Stimulated activated CD8-positive, alpha-beta memory T cell treated with anti-CD3 and anti-CD28 coated beads, Interleukin-4, amount 100 ng/mL, for 24 hours (primary cell): ENCODE results near the gene MARK3.
A peak's percentile ranks its signal among the peaks of the same experiment; 100 is the strongest.
"Not testable (repeated sequence)": the region's sequence is repeated elsewhere in the genome, so short reads cannot be mapped to it uniquely, and the experiment has no call there.

Experiments
- DNase-seq: peaks from one replicate; pipeline ENCODE4 v3.0.0-alpha.2; 2020; ENCODE audit warnings: low read depth

MARK3 gene

GRCh38 chr14:103492156-103492925 lies 107.1 kb downstream of the MARK3 start:
- DNase-seq, result no peak

DNA sequence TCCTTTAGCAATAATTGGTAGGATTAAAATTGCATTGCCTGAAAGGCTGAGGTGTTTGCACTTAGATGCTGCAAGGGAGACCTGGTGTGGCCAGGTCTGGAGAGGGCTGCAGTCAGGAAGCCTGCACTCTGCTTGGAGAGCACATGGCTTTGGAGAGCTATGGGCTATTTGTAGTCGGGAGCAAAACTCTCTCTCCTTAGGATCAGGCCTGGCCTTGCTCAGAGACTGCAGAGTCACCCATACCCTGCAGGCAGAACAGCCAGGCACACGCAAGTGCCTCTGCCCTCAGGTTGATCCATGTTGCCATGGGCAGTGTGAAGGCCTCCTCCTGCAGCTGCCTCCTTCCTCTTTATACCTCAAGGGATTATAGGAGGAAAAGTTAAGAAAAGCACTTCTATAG lies 110.6 kb downstream of the MARK3 start:
- no peak for DNase-seq

GRCh38 chr14:103496776-103497175 lies 111.6 kb downstream of the MARK3 start:
- no peak for DNase-seq

DNA sequence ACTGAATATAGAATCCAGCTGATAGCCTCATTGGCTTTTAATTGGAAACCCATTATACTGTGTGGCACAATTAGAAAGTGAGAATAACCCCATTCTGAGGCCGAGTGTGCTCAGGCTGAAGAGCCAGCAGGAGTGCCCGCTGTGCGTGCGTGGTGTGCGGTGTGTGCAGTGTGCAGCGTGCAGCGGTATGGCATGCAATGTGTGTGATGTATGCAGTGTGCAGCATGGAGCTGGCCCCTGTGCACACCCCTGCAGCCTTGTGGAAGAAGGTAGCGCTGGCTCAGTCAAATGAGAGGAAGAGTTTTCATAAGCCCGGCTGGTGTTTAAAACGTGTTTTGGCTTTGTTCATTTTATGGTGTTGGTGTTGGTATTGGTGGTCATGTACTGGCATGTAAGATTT lies 114.5 kb downstream of the MARK3 start:
- no peak for DNase-seq

- peak; percentile 71 for DNase-seq
Measured at GRCh38 chr14:103500148-103500990, 115.2 kb downstream of the MARK3 start.

DNA sequence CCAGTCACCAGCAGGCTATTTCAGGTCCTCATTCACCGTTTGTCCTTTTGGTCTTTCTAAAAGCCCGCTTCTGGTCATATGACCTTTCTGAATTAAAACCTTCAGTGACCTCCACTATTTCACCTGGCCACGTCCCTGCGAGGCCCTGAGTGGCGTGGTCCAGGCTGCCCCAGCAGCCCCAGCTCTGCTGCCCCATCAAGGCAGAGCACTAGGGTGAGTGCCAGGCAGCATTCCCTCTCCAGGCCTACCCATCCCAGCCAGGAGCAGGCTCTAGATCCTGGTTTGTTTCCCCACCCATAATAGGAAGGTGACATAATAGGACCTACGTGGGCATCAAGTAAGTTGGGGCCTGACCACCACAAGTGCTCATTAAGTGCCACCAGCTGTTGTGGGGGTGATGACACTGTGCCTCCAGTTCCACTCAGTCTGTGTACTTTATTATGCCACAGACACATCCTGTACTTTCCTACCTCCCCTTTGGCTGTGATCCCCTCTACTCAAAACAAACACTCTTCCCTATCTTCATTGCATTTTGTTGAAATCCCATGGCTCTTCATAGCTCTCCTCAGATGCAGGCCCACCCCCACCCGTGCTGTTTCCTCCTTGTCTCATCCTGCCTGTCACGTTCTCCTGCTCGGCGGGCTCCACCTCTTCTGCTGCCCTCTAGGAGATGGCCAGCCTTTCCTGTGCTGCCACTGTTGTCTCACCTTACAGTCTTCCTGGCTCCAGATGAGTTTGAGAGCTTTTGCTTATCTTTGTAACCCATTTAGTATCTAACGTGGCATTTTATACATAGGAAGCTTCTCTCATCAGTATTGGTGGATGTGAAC lies 116.0 kb downstream of the MARK3 start:
- no peak for DNase-seq

DNA sequence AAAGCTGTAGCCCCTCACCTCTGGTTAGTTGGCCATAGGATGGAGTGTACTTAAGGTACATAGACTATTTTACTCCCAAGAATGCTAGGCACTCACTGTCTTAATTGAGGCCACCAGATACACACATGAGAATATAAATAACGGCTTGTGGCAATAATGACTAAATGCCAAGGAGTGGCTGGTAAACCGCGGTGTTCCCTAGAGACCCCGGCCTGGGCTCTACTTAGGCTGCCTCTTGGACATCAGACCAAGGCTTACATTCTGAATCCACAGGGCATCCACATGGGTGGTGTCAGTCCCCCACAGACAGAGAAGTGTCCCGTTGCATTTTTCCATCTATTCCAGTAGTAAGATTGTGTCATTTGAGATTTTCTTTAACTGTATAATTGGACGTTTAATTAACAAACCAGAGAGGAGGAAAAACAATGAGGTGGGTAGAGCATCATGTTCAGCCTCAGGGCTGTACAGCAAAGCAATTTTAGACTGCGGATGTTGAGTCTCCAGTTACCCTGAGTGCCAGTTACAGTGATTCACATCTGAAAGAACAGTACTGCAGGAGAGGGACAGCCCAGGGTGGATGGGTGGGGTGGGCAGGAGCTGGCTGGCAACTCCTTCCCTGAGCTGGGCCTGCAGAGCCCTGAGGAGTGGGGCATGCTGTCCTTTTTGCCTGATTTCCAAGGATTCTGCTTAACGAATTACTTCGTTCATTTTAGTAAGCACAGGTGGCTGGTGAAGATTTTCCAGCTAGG lies 116.9 kb downstream of the MARK3 start:
- no peak for DNase-seq

DNA sequence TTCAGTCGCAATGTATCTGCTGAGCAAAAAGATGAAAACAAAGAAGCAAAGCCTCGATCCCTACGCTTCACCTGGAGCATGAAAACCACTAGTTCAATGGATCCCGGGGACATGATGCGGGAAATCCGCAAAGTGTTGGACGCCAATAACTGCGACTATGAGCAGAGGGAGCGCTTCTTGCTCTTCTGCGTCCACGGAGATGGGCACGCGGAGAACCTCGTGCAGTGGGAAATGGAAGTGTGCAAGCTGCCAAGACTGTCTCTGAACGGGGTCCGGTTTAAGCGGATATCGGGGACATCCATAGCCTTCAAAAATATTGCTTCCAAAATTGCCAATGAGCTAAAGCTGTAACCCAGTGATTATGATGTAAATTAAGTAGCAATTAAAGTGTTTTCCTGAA lies 117.7 kb downstream of the MARK3 start:
- no peak for DNase-seq

DNA sequence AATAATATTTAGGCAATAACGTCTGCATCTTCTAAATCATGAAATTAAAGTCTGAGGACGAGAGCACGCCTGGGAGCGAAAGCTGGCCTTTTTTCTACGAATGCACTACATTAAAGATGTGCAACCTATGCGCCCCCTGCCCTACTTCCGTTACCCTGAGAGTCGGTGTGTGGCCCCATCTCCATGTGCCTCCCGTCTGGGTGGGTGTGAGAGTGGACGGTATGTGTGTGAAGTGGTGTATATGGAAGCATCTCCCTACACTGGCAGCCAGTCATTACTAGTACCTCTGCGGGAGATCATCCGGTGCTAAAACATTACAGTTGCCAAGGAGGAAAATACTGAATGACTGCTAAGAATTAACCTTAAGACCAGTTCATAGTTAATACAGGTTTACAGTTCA lies 118.1 kb downstream of the MARK3 start:
- DNase-seq, result no peak

DNA sequence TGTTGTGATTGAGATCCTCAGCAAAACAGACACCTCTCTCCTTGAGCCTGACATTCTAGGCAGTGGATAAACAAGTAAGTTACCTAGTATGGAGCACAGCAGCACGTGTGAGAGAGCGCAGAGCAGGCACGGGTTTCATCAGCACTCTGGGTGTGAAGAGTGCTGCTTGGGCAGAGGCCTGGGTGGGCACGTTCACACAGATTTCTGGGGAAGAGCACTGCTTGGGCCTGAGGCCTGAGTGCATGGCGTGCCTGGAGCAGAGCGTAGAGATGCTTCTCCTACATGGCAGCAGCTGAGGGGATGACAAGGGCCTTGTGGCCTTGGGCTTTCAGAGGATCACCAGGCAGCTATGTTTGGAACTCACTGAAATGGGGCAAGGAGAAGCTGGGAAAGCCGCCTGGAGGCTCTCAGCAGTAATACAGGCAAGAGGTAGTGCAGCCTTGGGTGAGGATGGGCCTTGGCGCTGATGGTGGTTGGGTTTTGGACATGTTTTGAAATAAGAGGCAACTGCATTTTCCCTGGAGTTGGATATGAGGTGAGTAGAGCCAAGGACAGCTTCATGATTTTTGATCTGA lies 119.9 kb downstream of the MARK3 start:
- no peak for DNase-seq

- no peak for DNase-seq
Measured at GRCh38 chr14:103507751-103508150, 122.5 kb downstream of the MARK3 start.

DNA sequence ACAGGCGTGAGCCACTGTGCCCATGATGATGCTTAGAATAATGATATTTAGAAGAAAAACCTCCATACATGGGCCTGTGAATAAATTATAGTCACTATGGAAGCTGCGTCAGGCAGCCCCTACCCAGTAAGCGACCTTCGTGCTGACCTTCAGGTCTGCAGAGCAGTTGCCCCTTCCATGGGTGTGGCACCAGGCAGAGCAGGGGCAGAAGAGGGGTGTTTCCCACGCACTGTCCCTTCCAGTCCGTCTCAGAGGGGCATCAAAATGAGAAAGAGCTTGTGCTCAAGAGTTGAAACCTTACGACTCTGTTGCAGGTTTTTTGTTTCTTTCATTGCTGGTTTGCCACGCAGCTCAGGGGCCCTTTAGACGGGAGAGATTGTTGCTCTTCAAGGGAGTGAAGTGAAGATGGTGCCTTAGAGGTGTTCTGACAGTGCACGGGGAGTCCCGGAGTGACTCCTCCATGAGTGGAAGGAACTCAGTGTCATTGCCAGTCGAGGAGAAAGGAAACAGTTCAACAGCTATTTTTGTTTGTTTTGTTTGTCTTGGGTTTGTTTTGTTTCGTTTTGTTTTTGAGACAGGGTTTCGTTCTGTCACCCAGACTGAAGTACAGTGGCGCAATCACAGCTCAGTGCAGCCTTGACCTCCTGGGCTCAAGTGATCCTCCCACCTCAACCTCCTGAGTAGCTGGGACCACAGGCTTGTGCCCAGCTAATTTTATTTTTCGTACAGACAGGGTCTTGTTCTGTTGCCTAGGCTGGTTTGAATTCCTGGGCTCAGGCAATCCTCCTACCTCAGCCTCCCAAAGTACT lies 123.5 kb downstream of the MARK3 start:
- no peak for DNase-seq

DNA sequence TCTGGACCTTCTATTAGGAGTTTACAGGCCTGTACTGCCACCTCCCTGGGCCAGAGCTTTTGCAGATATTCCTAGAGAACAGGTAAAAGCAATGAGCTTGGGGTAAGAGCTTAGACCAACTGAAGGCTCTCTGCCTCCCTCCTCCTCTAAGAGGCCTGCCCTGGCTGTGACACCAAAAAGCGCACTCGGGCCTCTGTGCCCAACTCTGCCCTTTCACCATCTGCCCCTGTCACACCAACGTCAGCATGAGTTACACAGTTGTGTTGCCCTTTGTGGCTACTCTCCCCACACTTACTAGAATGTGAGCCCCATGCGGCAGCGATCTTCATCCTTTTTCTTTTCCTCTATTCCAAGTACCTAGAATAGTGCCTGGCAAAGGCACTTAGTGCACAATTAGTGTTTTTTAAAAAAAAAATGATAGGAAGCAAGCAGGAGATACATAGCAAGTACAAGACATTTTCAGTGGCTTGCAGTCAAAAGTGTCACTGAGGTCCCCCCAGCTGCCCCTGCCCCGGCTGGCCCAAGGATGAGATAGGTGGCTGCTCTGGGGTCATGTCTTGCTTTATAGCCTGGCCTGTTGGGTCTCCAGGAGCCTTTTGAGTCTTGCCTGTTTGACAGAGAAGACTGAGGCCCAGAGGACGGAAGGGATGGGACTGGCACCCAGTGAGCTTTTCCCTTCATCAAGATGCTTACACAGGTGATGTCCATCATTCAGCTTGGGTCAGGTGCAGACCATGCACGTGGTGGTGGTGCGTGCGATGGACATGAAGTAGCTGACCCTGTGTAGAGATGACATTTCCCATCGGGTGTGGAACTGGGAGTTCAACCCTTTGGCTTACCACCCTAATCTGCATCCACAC lies 124.9 kb downstream of the MARK3 start:
- no peak for DNase-seq

DNA sequence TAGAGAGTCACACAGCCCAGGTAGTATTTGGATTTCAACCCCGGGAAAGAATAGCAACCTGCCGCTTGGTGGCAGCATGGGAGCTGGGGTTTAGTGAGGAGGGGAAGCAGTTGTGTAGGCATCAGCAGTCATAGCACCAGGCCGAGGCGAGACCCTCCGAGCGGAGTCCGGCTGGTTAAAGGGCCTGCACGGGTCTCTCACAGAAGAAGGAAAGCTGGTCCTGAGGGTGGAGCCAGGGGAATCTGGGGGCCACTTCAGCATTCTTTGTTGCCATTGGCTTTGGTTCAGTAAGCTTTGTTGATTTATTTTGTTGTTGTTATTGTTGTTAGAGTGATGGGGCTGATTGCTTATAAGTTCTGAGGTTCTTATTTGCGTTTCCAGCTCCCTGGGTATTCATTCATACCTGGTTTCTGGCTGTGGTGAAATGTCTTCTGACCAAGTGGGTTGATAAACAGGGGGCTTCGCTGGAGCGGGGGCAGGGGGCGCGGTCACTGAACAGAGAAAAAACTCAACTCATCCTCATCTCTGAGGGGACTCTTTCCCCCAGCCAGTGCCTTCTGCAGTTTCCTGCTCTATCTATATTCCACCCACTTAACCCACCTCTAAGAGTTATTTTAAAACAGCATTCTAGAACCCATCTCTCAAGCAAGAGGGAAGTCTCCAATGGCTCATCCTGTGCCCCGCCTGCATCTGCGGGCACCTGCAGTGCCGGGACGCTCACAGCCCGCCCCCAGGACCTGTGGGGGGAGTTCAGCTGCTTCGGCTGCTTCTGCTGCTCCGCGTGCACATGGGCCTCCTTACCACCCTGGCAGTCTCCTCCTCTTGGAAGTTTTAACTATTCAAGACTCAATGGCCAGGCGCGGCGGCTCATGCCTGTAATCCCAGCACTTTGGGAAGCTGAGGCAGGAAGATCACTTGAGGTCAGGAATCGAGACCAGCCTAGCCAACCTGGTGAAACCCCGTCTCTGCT lies 125.8 kb downstream of the MARK3 start:
- no peak for DNase-seq

DNA sequence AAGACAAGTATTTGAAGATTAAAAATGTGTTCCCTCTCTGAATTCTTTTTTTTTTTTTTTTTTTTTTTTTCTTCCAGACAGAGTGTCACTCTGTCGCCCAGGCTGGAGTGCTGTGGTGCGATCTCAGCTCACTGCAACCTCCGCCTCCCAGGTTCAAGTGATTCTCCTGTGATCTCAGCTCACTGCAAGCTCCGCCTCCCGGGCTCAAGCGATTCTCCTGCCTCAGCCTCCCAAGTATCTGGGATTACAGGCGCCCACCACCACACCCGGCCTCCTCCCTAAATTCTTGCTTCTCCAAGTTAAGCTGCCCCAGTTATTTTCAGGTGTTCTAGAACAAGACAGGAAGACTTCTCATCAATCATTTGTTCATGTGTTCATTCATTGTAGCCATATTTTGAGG lies 127.0 kb downstream of the MARK3 start:
- DNase-seq, result not testable (repeated sequence)

GRCh38 chr14:103512701-103513611 lies 127.7 kb downstream of the MARK3 start:
- no peak for DNase-seq
